Mammary epithelial cell (primary cell): ENCODE measurements around the gene GNAL.

Experiments used
- EZH2 ChIP-seq: IDR thresholded peaks from 2 replicates; pipeline ENCODE4 v1.6.1; 2012; ENCODE audit warnings: low read length, inconsistent platforms, borderline replicate concordance
- TF ChIP-seq, protein P1 (sequence below), 2 donors: IDR thresholded peaks in 1 of 2; conservative IDR thresholded peaks in 1 of 2; 2 replicates each; pipeline ENCODE4 v1.5.1; 2011 to 2012; ENCODE audit warnings: inconsistent platforms in 2 of 2, low read length in 2 of 2, mild to moderate bottlenecking in 2 of 2, control low read depth in 1 of 2, low read depth in 1 of 2; ENCODE audit not compliant: insufficient read depth in 1 of 2; ENCODE audit errors: extremely low read depth in 1 of 2

DNA sequence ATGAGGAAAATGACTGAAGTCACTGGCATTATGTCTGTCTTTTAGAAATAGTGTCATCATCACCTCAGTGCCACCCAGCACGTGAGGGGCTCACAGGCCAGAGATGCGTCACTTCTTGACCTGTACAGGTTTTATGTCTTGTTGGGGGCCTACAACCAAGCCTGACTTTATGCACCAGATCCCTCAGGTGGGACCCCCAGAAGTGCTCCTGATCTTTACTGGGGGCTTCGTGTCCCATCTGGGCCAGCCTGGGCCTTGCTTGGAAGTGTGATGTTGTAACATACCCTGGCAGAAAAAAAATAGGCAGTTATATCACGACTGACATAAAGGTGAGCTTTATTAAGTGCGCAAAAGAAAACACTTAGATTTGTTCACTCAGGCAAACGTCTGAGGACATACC, 21.5 kb upstream of the GNAL start:
- TF ChIP-seq, protein P1, sequence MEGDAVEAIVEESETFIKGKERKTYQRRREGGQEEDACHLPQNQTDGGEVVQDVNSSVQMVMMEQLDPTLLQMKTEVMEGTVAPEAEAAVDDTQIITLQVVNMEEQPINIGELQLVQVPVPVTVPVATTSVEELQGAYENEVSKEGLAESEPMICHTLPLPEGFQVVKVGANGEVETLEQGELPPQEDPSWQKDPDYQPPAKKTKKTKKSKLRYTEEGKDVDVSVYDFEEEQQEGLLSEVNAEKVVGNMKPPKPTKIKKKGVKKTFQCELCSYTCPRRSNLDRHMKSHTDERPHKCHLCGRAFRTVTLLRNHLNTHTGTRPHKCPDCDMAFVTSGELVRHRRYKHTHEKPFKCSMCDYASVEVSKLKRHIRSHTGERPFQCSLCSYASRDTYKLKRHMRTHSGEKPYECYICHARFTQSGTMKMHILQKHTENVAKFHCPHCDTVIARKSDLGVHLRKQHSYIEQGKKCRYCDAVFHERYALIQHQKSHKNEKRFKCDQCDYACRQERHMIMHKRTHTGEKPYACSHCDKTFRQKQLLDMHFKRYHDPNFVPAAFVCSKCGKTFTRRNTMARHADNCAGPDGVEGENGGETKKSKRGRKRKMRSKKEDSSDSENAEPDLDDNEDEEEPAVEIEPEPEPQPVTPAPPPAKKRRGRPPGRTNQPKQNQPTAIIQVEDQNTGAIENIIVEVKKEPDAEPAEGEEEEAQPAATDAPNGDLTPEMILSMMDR (conservative IDR thresholded peaks at IDR 0.05 in 1 of 2, IDR thresholded peaks at IDR 0.05 in 1 of 2; ENCODE audit: extremely low read depth in 1 of 2, insufficient read depth in 1 of 2, low read depth in 1 of 2, low read length in 2 of 2) = no peak
- no peak for TF ChIP-seq EZH2
